HEK293T (cell line): Measurements from ENCODE around the gene SH3GLB2.

Experiments used
- ARNT ChIP-seq: fragments of 450-650 bp; IDR thresholded peaks from 2 replicates; pipeline ENCODE4 v1.6.1; 2017; ENCODE audit warnings: mild to moderate bottlenecking
- FOXK2 ChIP-seq: fragments of 450-650 bp; IDR thresholded peaks from 2 replicates; pipeline ENCODE4 v1.6.1; 2016; ENCODE audit warnings: mild to moderate bottlenecking
- L3MBTL2 ChIP-seq: fragments of 450-650 bp; conservative IDR thresholded peaks from 2 replicates; pipeline ENCODE4 v1.6.1; 2016; ENCODE audit warnings: mild to moderate bottlenecking
- LEF1 ChIP-seq: fragments of 450-650 bp; IDR thresholded peaks from 2 replicates; pipeline ENCODE4 v1.6.1; 2017; ENCODE audit warnings: mild to moderate bottlenecking, borderline replicate concordance
- SP1 ChIP-seq: fragments of 450-650 bp; IDR thresholded peaks from 2 replicates; pipeline ENCODE4 v1.6.1; 2017
- TARDBP ChIP-seq: fragments of 450-650 bp; IDR thresholded peaks from 2 replicates; pipeline ENCODE4 v1.6.1; 2016
- ZNF384 ChIP-seq: fragments of 450-650 bp; IDR thresholded peaks from 2 replicates; pipeline ENCODE4 v1.6.1; 2016

GRCh38 chr9:129030191-129030590 is 2.1 kb upstream of the SH3GLB2 start:
- TF ChIP-seq SP1 (no peak), ARNT (no peak), ZNF384 (no peak), L3MBTL2 (no peak), TARDBP (no peak), LEF1 (no peak), FOXK2 (no peak)
